ENCODE measurements around the gene DRAM2.

- TF ChIP-seq CEBPB (IDR thresholded peaks at IDR 0.05) (no peak), EGR1 (IDR thresholded peaks at IDR 0.05) (no peak)
Observed at GRCh38 chr1:111104981-111105380, 34.9 kb downstream of the DRAM2 start.
